GM12878 (cell line): Measurements from ENCODE around the gene MISFA. TPM values are rescaled to one million over a fixed set of nuclear protein-coding genes. Genes with fewer than 3 reads are reported as not detected.

Experiments
- ATAC-seq: fragments of 200-7000 bp; cut with Tn5 transposase; 3 replicates; pipeline ENCODE4 v1.9.1; 2020; ENCODE audit warnings: mild to moderate bottlenecking, moderate library complexity
- BruUV-seq: library from RNA; stranded (reverse); fragments of 400-500 nt; replicated peaks from 2 replicates; lab custom pipeline; 2021; lab: Mats Ljungman, UMichigan
- CTCF ChIA-PET: fragments of 300-600 bp; sonication (Branson Sonifier 250); formaldehyde crosslinking; extraction: SDS; loops from one replicate; lab custom pipeline; 2021; ENCODE audit warnings: inconsistent platforms; lab: Yijun Ruan, JAX
- POLR2A ChIA-PET: fragments of 350-600 bp; formaldehyde crosslinking; extraction: SDS; loops from one replicate; lab custom pipeline; 2021; ENCODE audit warnings: inconsistent platforms; lab: Charles Lee
- RAD21 ChIA-PET: fragments of 300-600 bp; sonication (Branson Sonifier 250); formaldehyde crosslinking; loops from one replicate; lab custom pipeline; 2023; ENCODE audit warnings: antibody characterized with exemption; ENCODE audit not compliant: unreplicated experiment; lab: Charles Lee
- SMC1A ChIA-PET: fragments of 300-600 bp; sonication (Branson Sonifier 250); formaldehyde crosslinking; loops from one replicate; lab custom pipeline; 2023; ENCODE audit not compliant: unreplicated experiment, uncharacterized antibody; lab: Charles Lee
- DNase-seq: peaks from one replicate; pipeline ENCODE4 v3.0.0-alpha.2; 2011; ENCODE audit warnings: low read depth, low spot score
- FAIRE-seq: peaks from 3 replicates; lab custom pipeline; 2011; peaks lifted over from hg19 to GRCh38; lab: Jason Lieb, UNC
- H2AFZ ChIP-seq: 2 replicates; pipeline ENCODE4 v1.6.0; 2011; ENCODE audit warnings: low read depth, low read length, control low read depth; ENCODE audit not compliant: control insufficient read depth
- H3K27ac ChIP-seq: 2 replicates; pipeline ENCODE4 v1.5.1; 2011; ENCODE audit warnings: control low read depth; ENCODE audit not compliant: control insufficient read depth, insufficient read depth
- H3K27me3 ChIP-seq, 2 experiments: replicated peaks in 1 of 2; 2 replicates each; pipeline versions ENCODE4 v1.6.0 to v1.6.1; 2011; ENCODE audit warnings: low read length in 1 of 2; ENCODE audit not compliant: control insufficient read depth in 2 of 2, insufficient read depth in 2 of 2
- H3K36me3 ChIP-seq, 2 experiments: 2 replicates each; pipeline ENCODE4 v1.5.1; 2011; ENCODE audit warnings: low read length in 1 of 2; ENCODE audit not compliant: control insufficient read depth in 2 of 2, insufficient read depth in 2 of 2
- H3K4me1 ChIP-seq: 2 replicates; pipeline ENCODE4 v1.6.1; 2011; ENCODE audit warnings: mild to moderate bottlenecking, low read length, moderate library complexity, mixed read lengths; ENCODE audit not compliant: control insufficient read depth, insufficient read depth
- H3K4me2 ChIP-seq: 2 replicates; pipeline ENCODE4 v1.6.0; 2011; ENCODE audit warnings: control low read depth; ENCODE audit not compliant: control insufficient read depth, insufficient read depth
- H3K4me3 ChIP-seq: fragments of 200-600 bp; sonication (generic); 2 replicates; pipeline ENCODE4 v1.5.1; 2016
- H3K79me2 ChIP-seq: 2 replicates; pipeline ENCODE4 v1.6.0; 2011; ENCODE audit warnings: low read length; ENCODE audit not compliant: control insufficient read depth, insufficient read depth
- H3K9ac ChIP-seq: 2 replicates; pipeline ENCODE4 v1.8.0; 2011; ENCODE audit warnings: low read length, control low read depth, mixed read lengths; ENCODE audit not compliant: control insufficient read depth, insufficient read depth
- H3K9me3 ChIP-seq: replicated peaks from 3 replicates; pipeline ENCODE4 v1.5.1; 2011; ENCODE audit warnings: mild to moderate bottlenecking, low read length; ENCODE audit not compliant: control insufficient read depth, insufficient read depth
- H4K20me1 ChIP-seq: 2 replicates; pipeline ENCODE4 v1.6.0; 2011; ENCODE audit not compliant: control insufficient read depth, insufficient read depth
- BCLAF1 ChIP-seq: fragments of 450-650 bp; IDR thresholded peaks from 2 replicates; pipeline ENCODE4 v1.6.1; 2017; ENCODE audit warnings: antibody characterized with exemption, mild to moderate bottlenecking, moderate library complexity
- HCFC1 ChIP-seq: fragments of 150-350 bp; IDR thresholded peaks from 2 replicates; pipeline ENCODE4 v1.6.1; 2014; ENCODE audit warnings: low read length
- PKNOX1 ChIP-seq: fragments of 450-650 bp; IDR thresholded peaks from 2 replicates; pipeline ENCODE4 v1.6.1; 2016; ENCODE audit warnings: mild to moderate bottlenecking
- SMARCA5 ChIP-seq: fragments of 450-650 bp; IDR thresholded peaks from 2 replicates; pipeline ENCODE4 v1.6.1; 2017; ENCODE audit warnings: mild to moderate bottlenecking
- ZBTB33 ChIP-seq: fragments of 450-650 bp; IDR thresholded peaks from 2 replicates; pipeline ENCODE4 v1.6.1; 2017; ENCODE audit warnings: mild to moderate bottlenecking
- ZNF384 ChIP-seq: IDR thresholded peaks from 2 replicates; pipeline ENCODE4 v1.6.1; 2012; ENCODE audit warnings: low read depth, mild to moderate bottlenecking, low read length, improper control_type of control experiment, borderline replicate concordance
- WGBS: methylation state at CpG from one replicate; pipeline ENCODE4 v1.1.6; 2016; ENCODE audit warnings: low lambda C conversion rate; ENCODE audit not compliant: insufficient replicate concordance, insufficient coverage; ENCODE audit errors: missing lambda C conversion rate; 5-methylcytosine and 5-hydroxymethylcytosine counted together
- in situ Hi-C: fragments of 300-500 bp; cut with MboI; formaldehyde crosslinking; loops from 9 replicates; pipeline ENCODE4 v1.14.3; 2018; ENCODE audit warnings: mixed read lengths
- intact Hi-C: fragments of 100-400 bp; cut with micrococcal nuclease; formaldehyde crosslinking; loops from one replicate; pipeline ENCODE4 v1.14.2; 2022; ENCODE audit not compliant: unreplicated experiment
- polyA plus RNA-seq, 11 experiments: library from polyadenylated mRNA; depleted of rRNA in 4 of 11; unstranded in 6 of 11; stranded (reverse) in 5 of 11; fragments of >200 nt; fragmentation: Nextera tagmentation in 4 of 11; fragmentation: Illumina TruSeq in 1 of 11; extraction: Ambion mirVana in 4 of 11; extraction: Trizol in 1 of 11; gene quantifications; 1 replicate in 1 of 11; 2 replicates in 10 of 11; pipeline versions ENCODE4 v1.2.1 to v1.2.3, GENCODE V29; 2011 to 2016; ENCODE audit warnings: inconsistent platforms in 2 of 11, missing spikeins in 2 of 11, low read depth in 1 of 11
- total RNA-seq, 4 experiments: library from RNA; depleted of rRNA in 3 of 4; stranded (reverse); fragments of >200 nt in 3 of 4; fragmentation: Illumina TruSeq in 1 of 4; extraction: Trizol in 1 of 4; gene quantifications; 2 replicates each; pipeline versions ENCODE4 v1.2.1 to v1.2.3, GENCODE V29; 2013 to 2021

The MISFA gene
- total and polyA plus RNA-seq, 10 of the 15 experiments (the other 5 are each of a cell fraction or from before 2014, with no cell fraction given) = 0.88 to 4.6 (median 2.3) TPM; not detected in 1

DNA sequence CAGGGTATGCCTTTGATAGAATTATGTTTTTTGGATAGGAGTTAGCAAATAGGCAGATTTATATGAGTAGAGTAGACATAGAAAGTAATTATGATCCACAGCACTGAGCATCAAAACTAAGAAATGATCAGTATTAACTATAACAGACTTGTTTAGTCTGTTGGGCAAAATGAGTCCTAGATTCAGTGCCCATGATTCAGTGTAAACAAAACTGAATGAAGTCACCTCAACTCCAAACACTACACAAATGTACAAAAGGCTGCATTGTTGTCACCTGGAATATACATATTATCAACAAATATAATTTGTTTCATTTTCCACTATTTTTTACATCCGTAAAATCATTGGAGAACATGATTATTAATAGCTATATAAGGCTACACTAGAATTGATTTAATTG is 17.8 kb upstream of the MISFA start:
- Histone ChIP-seq H3K79me2 (no peaks in the 10 kb centered on the region; the same call in none of the 2 replicates), H2AFZ (no peak overlapping the region), H3K9ac (no peak overlapping the region), H3K4me1 (peaks cover 5% of the 10 kb centered on the region; the same call in 1 of the 2 replicates), H4K20me1 (no peaks in the 10 kb centered on the region), H3K4me3 (no peak overlapping the region), H3K4me2 (no peak overlapping the region), H3K36me3 (no peaks in the 10 kb centered on the region), H3K27me3 (no peaks in the 10 kb centered on the region), H3K27ac (no peak overlapping the region), H3K9me3 (no peaks in the 10 kb centered on the region)
- in situ Hi-C loops (no loop called here), intact Hi-C loops (no loop called here)
- RAD21 ChIA-PET = interaction anchor here (0.9 to 2.2 kb wide), 3 partner anchors 9 to 52 kb away, joined by 3 to 5 read pairs (median 5); partner anchors contain the start of gene SPTY2D1
- TF ChIP-seq ZNF384 (no peak), ZBTB33 (no peak), SMARCA5 (no peak), BCLAF1 (no peak), HCFC1 (no peak), PKNOX1 (no peak)
- FAIRE-seq = no peak
- ATAC-seq = no peak
- SMC1A ChIA-PET = interaction anchor here (1.0 kb wide), 2 partner anchors 9 to 49 kb away, joined by 3 to 4 read pairs; no protein-coding TSS in a partner anchor
- POLR2A ChIA-PET = interaction anchor here (0.6 to 0.9 kb wide), 2 partner anchors 52 to 416 kb away, joined by 4 to 9 read pairs; no protein-coding TSS in a partner anchor
- DNase-seq = no peak
- BruUV-seq = no TSS peak
- CTCF ChIA-PET = interaction anchor here (0.6 to 0.8 kb wide), 2 partner anchors 41 to 68 kb away, joined by 3 read pairs; no protein-coding TSS in a partner anchor
- WGBS = 96% methylated on average over 1 of the region's 1 CpG
